Activated CD4-positive, alpha-beta memory T cell treated with anti-CD3 and anti-CD28 coated beads for 36 hours (primary cell): ENCODE measurements around the gene ERAS. TPM values are rescaled to one million over a fixed set of nuclear protein-coding genes. Genes with fewer than 3 reads are reported as not detected.

Source experiments
- CTCF ChIA-PET: fragments of 350-600 bp; sonication (Branson Sonifier 250); formaldehyde crosslinking; loops from one replicate; lab custom pipeline; 2021; ENCODE audit warnings: antibody characterized with exemption, inconsistent platforms; lab: Charles Lee
- POLR2A ChIA-PET: fragments of 350-600 bp; sonication (Branson Sonifier 250); formaldehyde crosslinking; loops from one replicate; lab custom pipeline; 2021; ENCODE audit warnings: antibody characterized with exemption; lab: Charles Lee
- DNase-seq: peaks from one replicate; pipeline ENCODE4 v3.0.0-alpha.2; 2020
- H3K27ac Mint-ChIP-seq: one replicate; pipeline ENCODE4 v1.8.0; 2021; ENCODE audit warnings: mixed read lengths
- H3K27me3 Mint-ChIP-seq: one replicate; pipeline ENCODE4 v1.8.0; 2021; ENCODE audit warnings: mixed read lengths
- H3K36me3 Mint-ChIP-seq: one replicate; pipeline ENCODE4 v1.8.0; 2021; ENCODE audit warnings: mixed read lengths
- H3K4me1 Mint-ChIP-seq: one replicate; pipeline ENCODE4 v1.8.0; 2021; ENCODE audit warnings: low read depth, mixed read lengths
- H3K4me3 Mint-ChIP-seq: one replicate; pipeline ENCODE4 v1.8.0; 2021; ENCODE audit warnings: mild to moderate bottlenecking, mixed read lengths
- H3K9me3 Mint-ChIP-seq: one replicate; pipeline ENCODE4 v1.8.0; 2021; ENCODE audit warnings: mixed read lengths
- intact Hi-C: fragments of 100-400 bp; cut with micrococcal nuclease; formaldehyde crosslinking; loops from one replicate; pipeline ENCODE4 v1.15.1; 2023
- total RNA-seq, 2 experiments: library from RNA; stranded (reverse); gene quantifications; one replicate each; pipeline ENCODE4 v1.2.3, GENCODE V29; 2021

Gene ERAS, protein sequence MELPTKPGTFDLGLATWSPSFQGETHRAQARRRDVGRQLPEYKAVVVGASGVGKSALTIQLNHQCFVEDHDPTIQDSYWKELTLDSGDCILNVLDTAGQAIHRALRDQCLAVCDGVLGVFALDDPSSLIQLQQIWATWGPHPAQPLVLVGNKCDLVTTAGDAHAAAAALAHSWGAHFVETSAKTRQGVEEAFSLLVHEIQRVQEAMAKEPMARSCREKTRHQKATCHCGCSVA
- not detected for total RNA-seq

DNA sequence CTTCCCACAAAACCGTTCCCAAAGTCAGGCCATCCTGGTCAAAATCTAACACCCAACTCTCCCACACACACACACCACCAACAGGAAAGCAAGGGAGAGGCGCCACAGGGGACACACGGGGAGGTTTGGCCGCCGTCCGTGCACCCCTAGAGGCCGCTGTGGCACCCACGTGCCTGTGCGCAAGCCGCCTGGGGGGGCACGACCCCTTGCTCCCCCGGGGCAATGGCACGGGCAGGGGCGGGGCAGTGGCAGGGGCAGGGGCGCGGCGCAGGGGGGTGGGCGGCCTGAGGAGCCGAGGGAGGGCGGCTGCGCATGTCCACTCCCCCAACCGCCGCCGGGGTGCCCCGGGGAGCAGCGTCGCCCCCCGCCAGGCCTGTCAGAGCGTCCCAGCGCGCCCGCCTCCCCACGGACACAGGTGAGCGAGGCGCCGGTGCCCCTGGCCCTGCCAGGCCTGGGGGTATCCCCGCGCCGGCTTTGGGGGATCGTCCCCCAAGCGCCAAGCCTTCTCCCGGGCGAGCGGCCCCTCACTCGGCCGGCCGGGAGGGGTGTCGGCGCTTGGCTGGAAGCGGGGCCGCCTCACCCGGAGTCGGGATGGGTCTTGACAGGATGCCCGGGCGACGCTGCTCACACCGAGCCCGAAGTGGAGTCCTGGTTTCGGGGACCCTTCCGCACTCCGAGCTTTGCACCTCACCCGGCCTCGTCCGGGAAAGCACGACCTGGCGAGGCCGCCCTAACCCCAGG is at the start of gene ERAS:
TSS of gene ERAS (plus strand) at position 379 of the 741 bp plus-strand sequence. CDS start 2,611 bp downstream, outside the sequence.
- Mint-ChIP-seq H3K9me3 (no peaks in the 10 kb centered on the region), H3K4me1 (peaks cover 8% of the 10 kb centered on the region), H3K36me3 (peaks cover 21% of the 10 kb centered on the region), H3K27me3 (peaks cover 24% of the 10 kb centered on the region), H3K27ac (no peak within 1 kb of the TSS), H3K4me3 (no peak within 1 kb of the TSS)
- DNase-seq, result peak; percentile 25
- intact Hi-C loops, result no loop called here
- ChIA-PET CTCF (interaction anchor here (0.6 kb wide), 1 partner anchor 314 kb away, joined by 3 read pairs; no protein-coding TSS in a partner anchor), POLR2A (no interaction called here)

DNA sequence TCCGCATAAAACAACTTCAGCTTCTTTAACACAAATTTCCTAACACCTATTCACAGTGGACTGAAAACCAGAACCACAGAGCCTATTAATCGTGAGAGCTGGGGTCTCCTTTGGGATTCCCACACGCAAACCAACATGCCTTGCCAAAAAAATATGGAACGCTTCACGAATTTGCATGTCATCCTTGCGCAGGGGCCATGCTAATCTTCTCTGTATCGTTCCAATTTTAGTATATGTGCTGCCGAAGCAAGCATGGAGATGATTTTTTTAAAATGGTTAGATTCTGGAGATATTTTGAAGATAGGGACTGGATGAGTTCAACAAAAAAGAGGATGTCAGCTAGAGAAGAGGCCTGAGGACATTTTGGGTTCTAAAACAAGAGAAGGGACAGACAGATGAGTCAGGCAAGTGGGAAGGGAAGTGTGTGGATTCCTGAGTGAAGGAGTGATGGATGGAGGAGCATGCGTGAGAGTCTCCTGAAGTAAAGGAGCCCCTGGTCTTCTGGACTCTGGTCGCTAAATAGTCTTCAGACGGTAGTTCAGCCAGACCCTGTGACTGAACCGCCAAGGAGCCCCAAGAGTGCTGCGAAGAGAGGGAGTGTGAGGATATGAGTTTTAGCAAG is 49.4 kb upstream of the ERAS start:
- no peaks in the 10 kb centered on the region for H3K27me3 Mint-ChIP-seq
- ChIA-PET POLR2A (no interaction called here), CTCF (no interaction called here)
- intact Hi-C loops, result no loop called here
- no peaks in the 10 kb centered on the region for H3K9me3 Mint-ChIP-seq
- H3K36me3 Mint-ChIP-seq, result no peaks in the 10 kb centered on the region
- no peak overlapping the region for H3K4me3 Mint-ChIP-seq
- no peak overlapping the region for H3K27ac Mint-ChIP-seq
- no peaks in the 10 kb centered on the region for H3K4me1 Mint-ChIP-seq
- no peak for DNase-seq

DNA sequence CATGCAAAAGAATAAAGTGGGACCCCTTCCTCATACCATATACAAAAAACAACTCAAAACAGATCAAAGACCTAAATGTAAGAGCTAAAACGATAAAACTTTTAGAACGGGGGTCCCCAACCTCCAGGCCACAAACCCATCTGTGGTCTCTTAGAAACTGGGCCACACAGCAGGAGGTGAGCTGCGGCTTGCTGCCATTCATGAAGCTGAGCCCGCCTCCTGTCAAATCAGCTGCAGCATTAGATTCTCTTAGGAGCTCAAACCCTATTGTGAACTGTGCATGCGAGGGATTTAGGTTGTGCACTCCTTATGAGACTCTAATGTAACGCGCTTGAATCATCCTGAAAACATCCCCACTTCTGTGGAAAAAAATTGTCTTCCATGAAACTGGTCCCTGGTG is 46.9 kb upstream of the ERAS start:
- no peaks in the 10 kb centered on the region for H3K4me1 Mint-ChIP-seq
- no peak for DNase-seq
- no peaks in the 10 kb centered on the region for H3K9me3 Mint-ChIP-seq
- no peak overlapping the region for H3K27ac Mint-ChIP-seq
- CTCF ChIA-PET, result no interaction called here
- no peaks in the 10 kb centered on the region for H3K36me3 Mint-ChIP-seq
- H3K27me3 Mint-ChIP-seq, result no peaks in the 10 kb centered on the region
- POLR2A ChIA-PET, result no interaction called here
- intact Hi-C loops, result no loop called here
- H3K4me3 Mint-ChIP-seq, result no peak overlapping the region

DNA sequence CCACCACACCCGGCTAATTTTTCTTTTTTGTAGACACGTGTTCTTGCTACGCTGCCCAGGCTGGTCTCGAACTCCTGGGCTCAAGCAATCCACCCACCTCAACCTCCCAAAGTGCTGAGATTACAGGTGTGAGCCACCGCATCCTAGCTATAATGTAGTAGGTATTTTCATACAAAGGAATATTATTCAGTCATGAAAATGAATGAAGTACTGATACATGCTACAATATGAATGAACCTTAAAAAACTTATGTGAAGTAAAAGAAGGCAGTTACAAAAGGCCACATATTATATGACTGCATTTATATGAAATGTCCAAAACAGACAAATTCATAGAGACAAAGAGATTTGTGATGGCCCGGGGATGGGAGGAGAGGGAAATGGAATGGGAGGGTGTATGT is 44.6 kb upstream of the ERAS start:
- H3K36me3 Mint-ChIP-seq, result no peaks in the 10 kb centered on the region
- H3K27me3 Mint-ChIP-seq, result no peaks in the 10 kb centered on the region
- DNase-seq, result no peak
- no peak overlapping the region for H3K4me3 Mint-ChIP-seq
- H3K4me1 Mint-ChIP-seq, result no peaks in the 10 kb centered on the region
- ChIA-PET CTCF (no interaction called here), POLR2A (no interaction called here)
- H3K9me3 Mint-ChIP-seq, result no peaks in the 10 kb centered on the region
- intact Hi-C loops, result no loop called here
- H3K27ac Mint-ChIP-seq, result no peak overlapping the region

DNA sequence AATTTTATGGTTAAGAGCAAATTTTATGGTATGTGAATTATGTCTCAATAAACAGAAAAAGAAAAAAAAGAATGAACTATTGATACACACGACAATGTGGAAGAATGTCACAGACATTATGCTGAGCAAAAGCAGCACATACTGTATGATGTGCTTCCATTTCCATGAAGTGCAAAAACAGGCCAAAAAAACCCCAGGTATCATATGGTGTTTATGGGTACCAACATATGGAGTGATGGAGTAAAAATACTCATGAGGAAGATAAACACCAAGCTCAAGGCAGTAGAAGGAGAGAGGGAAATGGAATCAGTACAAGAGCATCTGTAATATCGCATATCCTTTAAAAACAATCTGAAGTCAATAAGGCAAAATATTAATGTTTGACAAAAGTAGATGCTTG is 44.1 kb upstream of the ERAS start:
- no peaks in the 10 kb centered on the region for H3K9me3 Mint-ChIP-seq
- H3K36me3 Mint-ChIP-seq, result no peaks in the 10 kb centered on the region
- no peaks in the 10 kb centered on the region for H3K4me1 Mint-ChIP-seq
- CTCF ChIA-PET, result no interaction called here
- POLR2A ChIA-PET, result no interaction called here
- H3K4me3 Mint-ChIP-seq, result no peak overlapping the region
- no peak for DNase-seq
- no peak overlapping the region for H3K27ac Mint-ChIP-seq
- intact Hi-C loops, result no loop called here
- no peaks in the 10 kb centered on the region for H3K27me3 Mint-ChIP-seq

DNA sequence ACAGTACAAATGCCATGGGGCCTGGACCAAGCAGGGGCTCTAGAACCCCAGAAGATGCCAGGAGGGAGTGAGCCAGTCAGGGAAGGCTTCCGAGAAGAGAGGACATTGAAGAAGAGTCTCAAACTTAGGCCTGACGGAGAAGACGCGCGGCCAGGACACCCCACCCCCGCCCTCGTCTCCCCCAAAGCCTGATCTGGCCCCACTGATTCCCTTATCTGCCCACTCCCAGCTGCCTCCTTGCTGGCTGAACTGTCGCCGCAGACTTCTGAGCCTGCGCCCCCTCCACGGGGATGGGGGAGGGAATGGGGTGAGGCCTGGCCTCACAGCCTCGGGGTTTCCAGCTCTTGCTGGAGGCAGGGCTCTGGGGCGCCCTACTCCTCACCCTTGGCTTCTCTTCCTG is 43.5 kb upstream of the ERAS start:
- Mint-ChIP-seq H3K9me3 (no peaks in the 10 kb centered on the region), H3K4me1 (no peaks in the 10 kb centered on the region), H3K36me3 (no peaks in the 10 kb centered on the region), H3K27me3 (no peaks in the 10 kb centered on the region), H3K4me3 (no peak overlapping the region), H3K27ac (no peak overlapping the region)
- ChIA-PET POLR2A (no interaction called here), CTCF (no interaction called here)
- intact Hi-C loops, result no loop called here
- DNase-seq, result no peak

DNA sequence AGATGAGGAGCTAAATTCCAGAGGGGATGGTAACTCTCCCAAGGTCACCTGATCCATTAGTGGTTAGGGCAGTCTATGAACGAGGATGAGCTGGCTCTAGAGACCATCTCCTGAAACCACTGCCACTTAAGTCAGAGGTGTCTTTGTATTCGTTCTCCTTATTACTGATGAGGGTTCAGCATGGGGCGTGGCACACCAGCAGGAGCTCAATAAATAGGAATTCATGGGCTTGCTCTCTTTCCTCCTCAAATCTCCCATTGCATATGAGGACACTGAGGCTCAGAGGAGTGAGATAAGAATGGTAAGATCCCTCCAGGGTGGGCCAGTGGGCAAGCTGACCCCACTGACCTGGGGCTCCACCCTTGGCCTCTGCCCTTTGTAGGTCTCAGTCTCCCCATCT is 41.6 kb upstream of the ERAS start:
- no peaks in the 10 kb centered on the region for H3K9me3 Mint-ChIP-seq
- no peaks in the 10 kb centered on the region for H3K27me3 Mint-ChIP-seq
- intact Hi-C loops, result no loop called here
- ChIA-PET CTCF (no interaction called here), POLR2A (interaction anchor here (0.9 kb wide), 1 partner anchor 172 kb away, joined by 3 read pairs; the partner anchor contains the start of gene OTUD5)
- no peak for DNase-seq
- no peak overlapping the region for H3K4me3 Mint-ChIP-seq
- no peaks in the 10 kb centered on the region for H3K36me3 Mint-ChIP-seq
- H3K27ac Mint-ChIP-seq, result no peak overlapping the region
- peaks cover 7% of the 10 kb centered on the region for H3K4me1 Mint-ChIP-seq

DNA sequence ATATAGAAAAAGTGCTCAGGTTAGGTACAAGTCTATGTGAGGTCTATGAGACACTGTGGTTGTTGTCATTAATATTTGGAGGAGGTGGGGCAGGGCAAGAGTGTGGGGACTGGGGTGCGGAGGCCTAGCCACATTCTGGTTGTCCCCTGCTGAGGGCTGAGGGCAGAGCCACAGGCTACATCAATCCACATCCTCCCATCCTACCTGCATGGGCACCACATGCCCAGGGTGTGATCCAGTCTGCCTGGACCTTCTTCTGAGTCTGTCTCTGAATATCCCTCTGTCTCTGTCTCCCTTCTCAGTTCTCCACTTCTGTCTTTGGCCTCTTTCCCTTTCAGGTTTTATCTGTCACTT is 41.1 kb upstream of the ERAS start:
- intact Hi-C loops, result no loop called here
- ChIA-PET POLR2A (interaction anchor here (0.9 kb wide), 1 partner anchor 172 kb away, joined by 3 read pairs; the partner anchor contains the start of gene OTUD5), CTCF (no interaction called here)
- H3K27me3 Mint-ChIP-seq, result no peaks in the 10 kb centered on the region
- H3K36me3 Mint-ChIP-seq, result no peaks in the 10 kb centered on the region
- no peaks in the 10 kb centered on the region for H3K9me3 Mint-ChIP-seq
- no peak overlapping the region for H3K4me3 Mint-ChIP-seq
- H3K27ac Mint-ChIP-seq, result no peak overlapping the region
- H3K4me1 Mint-ChIP-seq, result peaks cover 8% of the 10 kb centered on the region
- no peak for DNase-seq

DNA sequence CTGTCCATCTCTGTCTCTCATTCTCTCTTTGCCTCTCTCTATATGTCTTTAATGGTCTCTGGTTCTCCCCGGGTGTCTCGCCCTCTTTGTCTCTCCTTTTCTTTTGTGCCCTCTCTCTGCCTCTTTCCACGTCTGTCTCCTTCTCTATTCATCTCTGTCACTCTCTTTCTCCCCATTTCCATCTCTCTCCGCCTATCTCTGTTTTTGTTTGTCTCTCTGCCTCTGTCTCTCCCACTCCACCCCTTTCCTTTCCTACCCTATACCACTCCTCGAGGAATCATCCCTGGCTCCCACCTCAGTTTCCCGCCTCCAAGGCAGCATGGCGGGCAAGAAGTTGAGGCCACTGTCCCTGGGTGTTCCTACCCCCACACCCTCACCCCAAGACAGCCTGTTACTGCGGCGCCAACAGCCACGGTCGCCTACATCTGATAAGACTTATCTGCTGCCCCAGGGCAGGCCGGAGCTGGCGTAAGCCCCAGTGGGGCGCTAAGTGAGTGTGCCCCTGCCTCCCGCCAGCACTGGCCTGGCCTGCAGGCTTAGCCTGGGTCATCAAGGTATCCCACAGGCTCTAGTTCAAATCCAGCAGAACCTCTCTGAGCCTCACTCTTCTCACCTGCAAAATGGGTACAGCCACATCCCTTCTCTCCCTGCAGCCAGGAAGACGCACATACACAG is 40.6 kb upstream of the ERAS start:
- no peak for DNase-seq
- H3K4me1 Mint-ChIP-seq, result peaks cover 8% of the 10 kb centered on the region
- no peaks in the 10 kb centered on the region for H3K9me3 Mint-ChIP-seq
- H3K36me3 Mint-ChIP-seq, result no peaks in the 10 kb centered on the region
- H3K27me3 Mint-ChIP-seq, result no peaks in the 10 kb centered on the region
- ChIA-PET POLR2A (no interaction called here), CTCF (no interaction called here)
- intact Hi-C loops, result no loop called here
- no peak overlapping the region for H3K4me3 Mint-ChIP-seq
- H3K27ac Mint-ChIP-seq, result no peak overlapping the region

DNA sequence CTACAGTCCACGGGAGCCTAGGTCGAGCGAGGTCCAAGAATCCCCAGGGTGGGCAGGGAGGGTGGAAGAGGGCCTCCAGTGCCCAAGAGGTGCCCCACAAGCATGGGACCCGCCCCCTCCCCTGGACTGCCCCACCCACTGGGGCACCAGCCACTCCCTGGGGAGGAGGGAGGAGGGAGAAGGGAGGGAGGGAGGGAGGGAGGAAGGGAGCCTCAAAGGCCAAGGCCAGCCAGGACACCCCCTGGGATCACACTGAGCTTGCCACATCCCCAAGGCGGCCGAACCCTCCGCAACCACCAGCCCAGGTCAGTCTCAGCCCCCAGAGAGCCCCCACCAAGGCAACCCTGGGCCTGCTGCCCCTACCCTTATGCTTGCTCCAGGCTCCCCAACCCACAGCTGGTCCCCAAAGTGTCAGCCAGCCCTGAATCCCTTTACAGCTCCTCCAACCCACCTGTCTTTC is 39.9 kb upstream of the ERAS start, which contains the start of gene GATA1:
TSS of gene GATA1 (plus strand) at position 250 of the 460 bp plus-strand sequence. CDS start 4,520 bp downstream, outside the sequence.
- POLR2A ChIA-PET, result no interaction called here
- Mint-ChIP-seq H3K9me3 (no peaks in the 10 kb centered on the region), H3K27ac (no peak within 1 kb of the TSS), H3K36me3 (no peaks in the 10 kb centered on the region), H3K27me3 (no peaks in the 10 kb centered on the region), H3K4me1 (peaks cover 8% of the 10 kb centered on the region), H3K4me3 (no peak within 1 kb of the TSS)
- DNase-seq, result no peak
- intact Hi-C loops, result no loop called here
- CTCF ChIA-PET, result no interaction called here

DNA sequence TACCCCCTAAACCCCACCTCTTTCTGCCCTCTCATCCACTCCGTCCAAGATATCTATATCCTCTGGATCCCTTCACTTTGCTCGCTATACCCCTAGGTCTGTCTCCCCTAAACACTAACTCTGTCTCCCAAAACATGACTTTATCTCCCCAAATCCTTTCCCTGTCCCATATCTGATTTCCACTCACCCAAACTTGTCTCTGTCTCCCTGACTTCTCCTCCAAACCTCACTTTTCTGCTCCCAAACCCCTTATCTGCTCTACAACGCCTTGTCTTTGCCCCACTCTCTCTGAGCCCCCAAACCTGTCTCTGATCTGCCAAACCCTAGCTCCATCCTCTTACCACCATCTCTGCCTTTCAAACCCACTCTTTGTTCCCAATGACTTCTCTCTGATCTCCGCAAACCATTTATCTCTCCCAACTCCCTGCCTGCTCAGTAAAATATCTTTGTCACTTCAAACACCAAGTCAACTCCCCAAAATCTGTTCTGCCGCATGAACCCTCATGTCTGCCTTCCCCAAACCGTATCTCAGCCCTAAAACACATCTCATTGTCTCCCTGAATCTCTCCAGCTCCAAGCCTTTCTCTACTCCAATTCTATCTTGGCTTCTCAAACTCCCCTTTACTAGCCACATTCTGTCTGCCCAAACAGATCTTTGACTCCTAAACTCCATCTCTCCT is 39.3 kb upstream of the ERAS start:
- intact Hi-C loops, result no loop called here
- Mint-ChIP-seq H3K9me3 (no peaks in the 10 kb centered on the region), H3K4me3 (no peak overlapping the region), H3K27ac (no peak overlapping the region), H3K4me1 (peaks cover 8% of the 10 kb centered on the region), H3K36me3 (no peaks in the 10 kb centered on the region), H3K27me3 (no peaks in the 10 kb centered on the region)
- POLR2A ChIA-PET, result no interaction called here
- CTCF ChIA-PET, result no interaction called here
- DNase-seq, result no peak
